ENCODE data around the gene MTG1.

The MTG1 gene

GRCh38 chr10:133396035-133396624, 2.2 kb downstream of the MTG1 start:
- TF ChIP-seq CTCF (IDR thresholded peaks at IDR 0.05; ENCODE audit: low read depth, low read length) = no peak
- DNase-seq (ENCODE audit: extremely low read depth, low read depth) = no peak

GRCh38 chr10:133397938-133398337, 4.0 kb downstream of the MTG1 start:
- DNase-seq (ENCODE audit: extremely low read depth, low read depth) = no peak
- no peak for TF ChIP-seq CTCF (IDR thresholded peaks at IDR 0.05; ENCODE audit: low read depth, low read length)

- DNase-seq (ENCODE audit: extremely low read depth, low read depth) = no peak
- TF ChIP-seq CTCF (IDR thresholded peaks at IDR 0.05; ENCODE audit: low read depth, low read length) = no peak
These were observed 5.2 kb downstream of the MTG1 start for GRCh38 chr10:133399123-133399601.

GRCh38 chr10:133400624-133401424, 6.9 kb downstream of the MTG1 start:
- no peak for TF ChIP-seq CTCF (IDR thresholded peaks at IDR 0.05; ENCODE audit: low read depth, low read length)
- no peak for DNase-seq (ENCODE audit: extremely low read depth, low read depth)

- no peak for DNase-seq (ENCODE audit: extremely low read depth, low read depth)
- no peak for TF ChIP-seq CTCF (IDR thresholded peaks at IDR 0.05; ENCODE audit: low read depth, low read length)
These were observed 7.5 kb downstream of the MTG1 start for GRCh38 chr10:133401500-133401899.

GRCh38 chr10:133401981-133402725, 8.2 kb downstream of the MTG1 start:
- no peak for TF ChIP-seq CTCF (IDR thresholded peaks at IDR 0.05; ENCODE audit: low read depth, low read length)
- no peak for DNase-seq (ENCODE audit: extremely low read depth, low read depth)

- DNase-seq (ENCODE audit: extremely low read depth, low read depth) = no peak
- TF ChIP-seq CTCF (IDR thresholded peaks at IDR 0.05; ENCODE audit: low read depth, low read length) = no peak
These were observed 9.4 kb downstream of the MTG1 start for GRCh38 chr10:133403359-133403758.

Data from AG09319 (cell line).